HFFc6 (cell line): Measurements from ENCODE around the gene PRG3. TPM values are rescaled to one million over a fixed set of nuclear protein-coding genes. Genes with fewer than 3 reads are reported as not detected.
"Not testable (repeated sequence)": the region's sequence is repeated elsewhere in the genome, so short reads cannot be mapped to it uniquely, and the experiment has no call there.

Experiments used
- DNase-seq: peaks from one replicate; pipeline ENCODE4 v3.0.0-alpha.2; 2018
- H3K27ac Mint-ChIP-seq: 2 replicates; pipeline ENCODE4 v1.8.0; 2020; ENCODE audit warnings: mild to moderate bottlenecking, mixed read lengths
- H3K27me3 Mint-ChIP-seq: 2 replicates; pipeline ENCODE4 v1.8.0; 2021; ENCODE audit warnings: mild to moderate bottlenecking, moderate library complexity, mixed read lengths; ENCODE audit not compliant: insufficient read depth
- H3K36me3 Mint-ChIP-seq: 2 replicates; pipeline ENCODE4 v1.8.0; 2021; ENCODE audit warnings: low read depth, mixed read lengths
- H3K4me1 Mint-ChIP-seq: 2 replicates; pipeline ENCODE4 v1.8.0; 2020; ENCODE audit warnings: low read depth, mixed read lengths
- H3K4me3 Mint-ChIP-seq: 2 replicates; pipeline ENCODE4 v1.8.0; 2020; ENCODE audit warnings: mild to moderate bottlenecking, moderate library complexity, mixed read lengths
- H3K9me3 Mint-ChIP-seq: 2 replicates; pipeline ENCODE4 v1.8.0; 2020; ENCODE audit warnings: mild to moderate bottlenecking, mixed read lengths
- CTCF ChIP-seq: fragments of 200-600 bp; sonication (generic); IDR thresholded peaks from 2 replicates; pipeline ENCODE4 v1.5.0; 2021; ENCODE audit warnings: antibody characterized with exemption, mild to moderate bottlenecking
- total RNA-seq, 6 experiments: library from RNA; stranded (reverse); fragmentation: NEBNext Ultra II Directional; extraction: Animal tissue kit (Norgen Biotek cat#: 25700); gene quantifications; 2 replicates in 1 of 6; 3 replicates in 5 of 6; pipeline ENCODE4 v1.2.3, GENCODE V29; 2021

PRG3 gene
- total RNA-seq, 6 experiments from 2014 or later: not detected

DNA sequence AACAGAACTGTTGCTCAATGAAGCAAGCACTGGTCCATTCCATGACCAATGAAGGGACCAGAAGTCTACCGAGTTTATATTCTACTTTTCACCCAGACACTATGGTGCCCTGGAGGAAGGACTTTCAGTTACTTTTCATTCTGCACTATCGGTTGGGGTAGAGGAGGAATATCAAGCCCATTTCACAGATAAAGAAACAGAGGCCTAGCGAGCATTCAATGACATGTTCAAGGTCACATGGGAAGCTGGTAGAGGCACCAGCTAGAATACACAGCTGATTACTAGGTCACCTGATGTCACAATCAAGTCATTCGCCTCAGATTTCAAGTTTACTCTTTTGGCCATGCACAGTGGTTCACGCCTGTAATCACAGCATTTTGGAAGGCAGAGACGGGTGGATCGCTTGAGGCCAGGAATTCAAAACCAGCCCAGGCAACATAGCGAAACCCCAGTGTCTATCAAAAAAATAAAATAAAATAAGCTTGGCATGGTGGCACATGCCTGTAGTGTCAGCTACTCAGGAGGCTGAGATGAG, 27.1 kb upstream of the PRG3 start:
- no peak overlapping the region for H3K4me3 Mint-ChIP-seq
- H3K27me3 Mint-ChIP-seq: peaks cover 2% of the 10 kb centered on the region
- H3K36me3 Mint-ChIP-seq: no peaks in the 10 kb centered on the region; the same call in 1 of the 2 replicates
- no peak overlapping the region for H3K27ac Mint-ChIP-seq
- H3K9me3 Mint-ChIP-seq: no peaks in the 10 kb centered on the region
- H3K4me1 Mint-ChIP-seq: peaks cover 18% of the 10 kb centered on the region
- no peak for TF ChIP-seq CTCF
- no peak for DNase-seq

DNA sequence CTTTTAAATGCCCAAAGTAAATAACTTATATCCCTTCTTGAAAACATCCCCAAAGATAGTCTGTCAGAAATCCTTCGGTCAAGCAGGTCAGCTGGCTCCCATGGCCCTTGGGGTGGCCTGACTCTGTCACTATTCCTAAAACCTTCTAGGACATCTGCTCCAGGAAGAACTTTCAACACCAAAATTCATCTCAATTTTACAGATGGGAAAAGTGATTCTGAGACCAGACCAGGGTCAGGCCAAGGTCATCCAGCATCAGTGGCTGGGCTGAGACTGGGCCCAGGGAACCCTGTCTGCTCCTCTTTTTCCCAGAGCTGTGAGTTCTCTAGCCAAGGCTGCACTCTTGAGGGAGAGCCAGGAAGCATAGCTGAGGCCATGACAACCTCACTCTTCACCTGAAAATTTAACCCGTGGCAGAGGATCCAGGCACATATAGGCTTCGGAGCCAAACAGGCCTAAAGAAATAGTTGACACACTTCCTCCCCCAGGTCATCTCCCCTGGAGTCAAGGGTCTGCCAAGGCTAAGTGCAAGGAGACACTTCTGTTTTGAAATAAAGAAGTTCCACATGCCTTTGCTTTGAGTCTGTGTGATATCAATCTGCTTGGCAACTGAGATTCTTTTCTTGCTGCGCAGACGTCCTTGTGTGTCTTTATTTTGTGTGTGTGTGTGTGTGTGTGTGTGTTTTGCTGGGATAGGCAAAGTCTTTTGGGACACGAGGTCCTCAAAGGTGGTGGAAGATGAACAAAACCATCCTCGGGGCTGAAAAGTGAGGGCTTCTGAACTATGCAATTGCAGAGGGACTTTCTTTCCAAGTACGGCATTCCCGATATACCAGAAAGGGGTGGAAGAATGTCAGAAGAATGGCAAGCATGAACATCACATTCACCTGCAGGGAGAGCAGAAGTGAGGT, 26.3 kb upstream of the PRG3 start:
- Mint-ChIP-seq H3K27me3 (peaks cover 7% of the 10 kb centered on the region), H3K36me3 (no peaks in the 10 kb centered on the region; the same call in 1 of the 2 replicates), H3K4me1 (peaks cover 18% of the 10 kb centered on the region), H3K4me3 (no peak overlapping the region), H3K27ac (no peak overlapping the region), H3K9me3 (no peaks in the 10 kb centered on the region)
- no peak for DNase-seq
- TF ChIP-seq CTCF: no peak

DNA sequence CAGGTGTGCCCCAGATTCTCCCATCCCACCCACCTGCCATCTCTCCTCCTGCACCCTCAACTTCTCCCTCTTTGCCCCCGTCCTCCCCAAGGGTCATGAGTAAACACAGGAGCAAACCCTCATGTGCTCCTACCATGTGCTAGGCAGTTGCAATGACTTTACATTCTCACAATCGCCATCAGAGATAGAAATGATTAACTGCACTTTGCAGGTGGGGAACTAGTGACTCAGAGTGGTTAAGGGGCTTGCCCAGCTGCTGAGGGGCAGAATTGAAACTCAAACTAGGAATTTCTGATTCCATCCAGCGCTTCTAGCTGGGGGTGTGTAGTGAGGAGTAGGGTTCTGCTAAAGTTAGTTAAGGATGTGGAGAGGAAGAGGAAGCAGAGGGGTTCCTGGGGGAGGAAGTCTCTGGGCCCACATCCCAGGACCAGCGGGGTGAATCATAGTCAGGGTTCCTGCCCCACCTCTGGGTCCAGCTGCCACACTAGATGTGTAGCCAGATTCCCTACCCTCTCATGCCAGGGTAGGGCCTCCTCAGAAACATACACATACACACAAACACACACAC, 25.5 kb upstream of the PRG3 start:
- H3K4me3 Mint-ChIP-seq: no peak overlapping the region
- no peak overlapping the region for H3K27ac Mint-ChIP-seq

GRCh38 chr11:57405271-57405860, 24.4 kb upstream of the PRG3 start:
- no peak for TF ChIP-seq CTCF
- Mint-ChIP-seq H3K36me3 (no peaks in the 10 kb centered on the region; the same call in 1 of the 2 replicates), H3K27me3 (peaks cover 17% of the 10 kb centered on the region), H3K4me1 (peaks cover 12% of the 10 kb centered on the region), H3K27ac (no peak overlapping the region), H3K4me3 (no peak overlapping the region), H3K9me3 (no peaks in the 10 kb centered on the region)
- DNase-seq: no peak

More for the DNA sequence above, 25.5 kb upstream of the PRG3 start:
- peaks cover 18% of the 10 kb centered on the region for H3K4me1 Mint-ChIP-seq
- no peak for TF ChIP-seq CTCF
- H3K36me3 Mint-ChIP-seq: no peaks in the 10 kb centered on the region; the same call in 1 of the 2 replicates
- no peak for DNase-seq
- peaks cover 13% of the 10 kb centered on the region for H3K27me3 Mint-ChIP-seq
- no peaks in the 10 kb centered on the region for H3K9me3 Mint-ChIP-seq

DNA sequence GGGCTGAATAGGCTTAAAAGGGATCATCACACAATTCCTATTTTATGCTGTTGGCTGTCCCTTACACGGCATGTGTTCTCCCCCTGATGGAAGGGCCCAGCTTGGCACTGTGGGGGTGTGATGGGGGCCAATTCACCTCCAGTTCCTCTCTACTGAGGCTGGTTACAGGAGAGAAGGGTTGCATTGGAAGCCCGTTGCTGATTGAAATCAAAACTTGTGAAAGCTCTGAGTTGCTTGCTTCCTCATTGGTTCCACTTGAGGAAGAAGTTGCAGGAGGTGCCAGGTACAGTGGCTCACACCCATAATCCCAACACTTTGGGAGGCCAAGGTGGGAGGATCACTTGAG, 22.8 kb upstream of the PRG3 start:
- DNase-seq: no peak
- Mint-ChIP-seq H3K4me1 (0 out of 2 replicates have a peak, but pooled peaks cover 8% of the 10 kb centered on the region), H3K9me3 (no peaks in the 10 kb centered on the region), H3K27me3 (peaks cover 17% of the 10 kb centered on the region), H3K27ac (no peak overlapping the region), H3K4me3 (no peak overlapping the region), H3K36me3 (no peaks in the 10 kb centered on the region; the same call in 1 of the 2 replicates)
- no peak for TF ChIP-seq CTCF

- not testable (repeated sequence) for H3K9me3 Mint-ChIP-seq, DNase-seq, H3K4me1 Mint-ChIP-seq, H3K27ac Mint-ChIP-seq, H3K36me3 Mint-ChIP-seq, H3K4me3 Mint-ChIP-seq
- peaks cover 17% of the 10 kb centered on the region for H3K27me3 Mint-ChIP-seq
Measured at GRCh38 chr11:57403003-57403801, 22.3 kb upstream of the PRG3 start.
